Measurements from ENCODE around the gene CIART.
"Not testable (repeated sequence)": the region's sequence is repeated elsewhere in the genome, so short reads cannot be mapped to it uniquely, and the experiment has no call there.

Gene CIART

GRCh38 chr1:150302338-150302737 is 20.0 kb downstream of the CIART start:
- no peak for DNase-seq (ENCODE audit: low read depth in 2 of 2, low spot score in 1 of 2)

- DNase-seq (ENCODE audit: low read depth in 2 of 2, low spot score in 1 of 2), result no peak
These were observed 20.5 kb downstream of the CIART start for GRCh38 chr1:150302902-150303301.

- DNase-seq (ENCODE audit: low read depth in 2 of 2, low spot score in 1 of 2), result not testable (repeated sequence)
These were observed 26.2 kb downstream of the CIART start for GRCh38 chr1:150308585-150308984.

- DNase-seq (ENCODE audit: low read depth in 2 of 2, low spot score in 1 of 2), result no peak
These were observed 27.6 kb downstream of the CIART start for GRCh38 chr1:150309758-150310508.

- no peak for DNase-seq (ENCODE audit: low read depth in 2 of 2, low spot score in 1 of 2)
These were observed 29.4 kb downstream of the CIART start for GRCh38 chr1:150311762-150312161.

- not testable (repeated sequence) for DNase-seq (ENCODE audit: low read depth in 2 of 2, low spot score in 1 of 2)
These were observed 32.3 kb downstream of the CIART start for GRCh38 chr1:150314691-150315090.

GRCh38 chr1:150320667-150320978 is 38.3 kb downstream of the CIART start:
- no peak for DNase-seq (ENCODE audit: low read depth in 2 of 2, low spot score in 1 of 2)

- no peak for DNase-seq (ENCODE audit: low read depth in 2 of 2, low spot score in 1 of 2)
These were observed 39.4 kb downstream of the CIART start for GRCh38 chr1:150321826-150322166.

- no peak for DNase-seq (ENCODE audit: low read depth in 2 of 2, low spot score in 1 of 2)
These were observed 40.0 kb downstream of the CIART start for GRCh38 chr1:150322310-150322709.

- DNase-seq (ENCODE audit: low read depth in 2 of 2, low spot score in 1 of 2), result no peak
These were observed 50.4 kb downstream of the CIART start for GRCh38 chr1:150332651-150333290.
